WTC11 (cell line): Measurements from ENCODE around the gene CYSTM1. TPM values are rescaled to one million over a fixed set of nuclear protein-coding genes. Genes with fewer than 3 reads are reported as not detected.

Source experiments
- ATAC-seq: fragments of 200-7000 bp; cut with Tn5 transposase; 2 replicates; pipeline ENCODE4 v1.10.0; 2021; ENCODE audit warnings: mild to moderate bottlenecking, moderate library complexity
- CTCF ChIA-PET: fragments of 300-600 bp; sonication (Branson Sonifier 250); formaldehyde crosslinking; loops from one replicate; lab custom pipeline; 2021; ENCODE audit warnings: antibody characterized with exemption; lab: Charles Lee
- POLR2A ChIA-PET: fragments of 350-600 bp; sonication (Branson Sonifier 250); formaldehyde crosslinking; loops from one replicate; lab custom pipeline; 2021; ENCODE audit warnings: antibody characterized with exemption; lab: Charles Lee
- DNase-seq: peaks from one replicate; pipeline ENCODE4 v3.0.0; 2021; ENCODE audit warnings: low spot score
- H3K27ac Mint-ChIP-seq: 2 replicates; pipeline ENCODE4 v1.8.0; 2021; ENCODE audit warnings: mixed read lengths
- H3K27me3 Mint-ChIP-seq: 2 replicates; pipeline ENCODE4 v1.8.0; 2021; ENCODE audit warnings: low read depth, mild to moderate bottlenecking, moderate library complexity, mixed read lengths
- H3K36me3 Mint-ChIP-seq: 2 replicates; pipeline ENCODE4 v1.8.0; 2021; ENCODE audit warnings: mixed read lengths
- H3K4me1 Mint-ChIP-seq: 2 replicates; pipeline ENCODE4 v1.8.0; 2022; ENCODE audit warnings: mixed read lengths
- H3K4me3 Mint-ChIP-seq: 2 replicates; pipeline ENCODE4 v1.8.0; 2021; ENCODE audit warnings: mild to moderate bottlenecking, moderate library complexity, mixed read lengths
- H3K9me3 Mint-ChIP-seq: 2 replicates; pipeline ENCODE4 v1.8.0; 2021; ENCODE audit warnings: mixed read lengths
- ATF3 ChIP-seq: sonication (generic); formaldehyde crosslinking; conservative IDR thresholded peaks from 2 replicates; pipeline ENCODE4 v1.8.1; 2022; ENCODE audit warnings: mild to moderate bottlenecking, missing genetic modification reagents
- CBFB ChIP-seq: sonication (generic); formaldehyde crosslinking; IDR thresholded peaks from 2 replicates; pipeline ENCODE4 v1.8.1; 2022; ENCODE audit warnings: mild to moderate bottlenecking, low read depth, missing genetic modification reagents
- CDX4 ChIP-seq: fragments of 250-450 bp; sonication (Bioruptor Pico); IDR thresholded peaks from 2 replicates; pipeline ENCODE4 v1.9.0; 2021; ENCODE audit warnings: moderate library complexity, mild to moderate bottlenecking, inconsistent platforms, borderline replicate concordance
- E2F4 ChIP-seq: sonication (generic); formaldehyde crosslinking; IDR thresholded peaks from 2 replicates; pipeline ENCODE4 v1.8.1; 2022; ENCODE audit warnings: low read depth, mild to moderate bottlenecking, moderate library complexity, missing genetic modification reagents, borderline replicate concordance
- ELF4 ChIP-seq: sonication (generic); formaldehyde crosslinking; IDR thresholded peaks from 2 replicates; pipeline ENCODE4 v1.8.1; 2022; ENCODE audit warnings: low read depth, mild to moderate bottlenecking, moderate library complexity, missing genetic modification reagents
- FOXP1 ChIP-seq: sonication (generic); formaldehyde crosslinking; IDR thresholded peaks from 2 replicates; pipeline ENCODE4 v1.8.0; 2022; ENCODE audit warnings: missing genetic modification reagents, mild to moderate bottlenecking, moderate library complexity, borderline replicate concordance
- JAZF1 ChIP-seq: fragments of 250-450 bp; sonication (Bioruptor Pico); IDR thresholded peaks from 2 replicates; pipeline ENCODE4 v1.9.0; 2021; ENCODE audit warnings: moderate library complexity, mild to moderate bottlenecking, inconsistent platforms
- PRDM15 ChIP-seq: sonication (generic); formaldehyde crosslinking; IDR thresholded peaks from 2 replicates; pipeline ENCODE4 v1.8.0; 2022; ENCODE audit warnings: missing genetic modification reagents
- RELA ChIP-seq: sonication (generic); formaldehyde crosslinking; IDR thresholded peaks from 2 replicates; pipeline ENCODE4 v1.8.1; 2022; ENCODE audit warnings: missing genetic modification reagents, mild to moderate bottlenecking, borderline replicate concordance
- SMAD3 ChIP-seq: sonication (generic); formaldehyde crosslinking; IDR thresholded peaks from 2 replicates; pipeline ENCODE4 v1.8.0; 2022; ENCODE audit warnings: missing genetic modification reagents, mild to moderate bottlenecking, borderline replicate concordance
- TCF7 ChIP-seq: sonication (generic); formaldehyde crosslinking; IDR thresholded peaks from 2 replicates; pipeline ENCODE4 v1.8.0; 2022; ENCODE audit warnings: mild to moderate bottlenecking, low read depth, missing genetic modification reagents, moderate library complexity
- USF1 ChIP-seq: sonication (generic); formaldehyde crosslinking; IDR thresholded peaks from 2 replicates; pipeline ENCODE4 v1.8.0; 2022; ENCODE audit warnings: mild to moderate bottlenecking, missing genetic modification reagents
- ZNF416 ChIP-seq: fragments of 250-450 bp; sonication (Bioruptor Pico); IDR thresholded peaks from 2 replicates; pipeline ENCODE4 v1.9.0; 2021; ENCODE audit warnings: mild to moderate bottlenecking, inconsistent platforms
- ZNF671 ChIP-seq: fragments of 250-450 bp; sonication (Bioruptor Pico); IDR thresholded peaks from 2 replicates; pipeline ENCODE4 v1.8.0; 2021; ENCODE audit warnings: mild to moderate bottlenecking
- total RNA-seq: library from RNA; stranded (reverse); gene quantifications from 3 replicates; pipeline ENCODE4 v1.2.3, GENCODE V29; 2021
- TF ChIP-seq, protein P1 (sequence below): fragments of 250-450 bp; sonication (Bioruptor Pico); conservative IDR thresholded peaks from 2 replicates; pipeline ENCODE4 v1.9.0; 2021; ENCODE audit warnings: mild to moderate bottlenecking
- TF ChIP-seq, protein P2 (sequence below): sonication (generic); formaldehyde crosslinking; IDR thresholded peaks from 2 replicates; pipeline ENCODE4 v1.8.1; 2022; ENCODE audit warnings: missing genetic modification reagents, borderline replicate concordance
- TF ChIP-seq, protein P3 (sequence below): sonication (generic); formaldehyde crosslinking; IDR thresholded peaks from 2 replicates; pipeline ENCODE4 v1.8.1; 2022; ENCODE audit warnings: mild to moderate bottlenecking, moderate library complexity, missing genetic modification reagents
- TF ChIP-seq, protein P4 (sequence below): fragments of 250-450 bp; sonication (Bioruptor Pico); IDR thresholded peaks from 2 replicates; pipeline ENCODE4 v1.8.0; 2021; ENCODE audit warnings: mild to moderate bottlenecking

Gene CYSTM1
- total RNA-seq, 1 experiment from 2014 or later = 29.3 TPM

DNA sequence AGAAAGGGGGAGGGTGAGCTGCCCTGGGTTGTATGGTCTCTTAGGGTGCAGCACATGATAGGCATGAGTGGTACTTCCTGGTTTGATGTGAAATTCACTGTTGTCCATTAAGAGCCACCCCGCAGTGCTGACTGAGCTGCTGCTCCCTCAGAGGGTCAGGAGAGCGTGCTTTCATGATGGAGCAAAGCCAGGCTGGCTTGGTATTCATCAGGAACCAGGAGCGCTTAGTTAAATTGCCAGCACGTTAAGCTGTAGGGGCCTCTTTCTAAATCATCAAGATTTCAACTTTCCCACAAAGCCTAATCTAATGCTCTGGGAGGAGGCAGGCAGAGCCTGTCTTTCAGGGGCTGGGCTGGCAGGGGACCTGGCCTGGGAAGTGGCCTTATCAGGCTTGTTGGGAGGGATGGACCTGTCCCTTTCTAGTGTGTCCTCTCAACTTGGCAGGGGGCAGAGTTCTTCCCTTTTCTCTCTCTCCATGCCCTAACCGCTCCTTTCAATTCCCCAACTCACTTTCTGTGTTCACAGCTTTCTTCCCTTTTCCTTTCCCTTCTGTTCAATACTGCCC, 7.9 kb downstream of the CYSTM1 start (continued):
- TF ChIP-seq, protein P1, sequence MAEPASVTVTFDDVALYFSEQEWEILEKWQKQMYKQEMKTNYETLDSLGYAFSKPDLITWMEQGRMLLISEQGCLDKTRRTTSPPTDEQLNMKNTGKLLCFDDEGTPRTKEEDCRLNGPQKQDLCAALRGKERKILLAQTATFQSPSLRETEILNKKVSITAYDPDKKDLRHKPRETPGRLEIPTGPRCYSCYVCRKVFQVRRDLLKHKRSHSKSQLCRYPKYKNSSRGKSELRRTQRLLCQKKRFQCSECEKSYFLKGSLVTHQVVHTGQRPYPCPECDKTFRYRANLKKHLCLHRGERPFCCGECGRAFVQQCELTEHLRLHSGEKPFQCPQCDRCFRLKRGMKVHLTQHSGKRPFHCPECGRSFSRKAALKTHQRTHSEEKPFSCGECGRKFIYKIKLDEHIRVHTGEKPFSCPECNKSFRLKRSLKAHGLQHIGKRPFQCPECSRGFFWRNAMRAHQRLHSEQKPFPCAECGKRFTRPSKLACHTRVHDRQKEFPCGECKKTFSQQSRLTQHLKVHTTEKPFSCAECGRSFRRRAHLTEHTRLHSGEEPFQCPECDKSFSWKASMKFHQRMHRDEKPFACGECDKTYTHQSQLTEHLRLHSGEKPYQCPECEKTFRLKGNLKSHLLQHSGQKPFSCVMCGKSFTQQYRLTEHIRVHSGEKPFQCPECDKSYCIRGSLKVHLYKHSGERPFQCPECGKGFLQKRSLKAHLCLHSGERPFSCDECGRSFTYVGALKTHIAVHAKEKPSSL (CRISPR knock-in tag) = no peak
- TF ChIP-seq, protein P2, sequence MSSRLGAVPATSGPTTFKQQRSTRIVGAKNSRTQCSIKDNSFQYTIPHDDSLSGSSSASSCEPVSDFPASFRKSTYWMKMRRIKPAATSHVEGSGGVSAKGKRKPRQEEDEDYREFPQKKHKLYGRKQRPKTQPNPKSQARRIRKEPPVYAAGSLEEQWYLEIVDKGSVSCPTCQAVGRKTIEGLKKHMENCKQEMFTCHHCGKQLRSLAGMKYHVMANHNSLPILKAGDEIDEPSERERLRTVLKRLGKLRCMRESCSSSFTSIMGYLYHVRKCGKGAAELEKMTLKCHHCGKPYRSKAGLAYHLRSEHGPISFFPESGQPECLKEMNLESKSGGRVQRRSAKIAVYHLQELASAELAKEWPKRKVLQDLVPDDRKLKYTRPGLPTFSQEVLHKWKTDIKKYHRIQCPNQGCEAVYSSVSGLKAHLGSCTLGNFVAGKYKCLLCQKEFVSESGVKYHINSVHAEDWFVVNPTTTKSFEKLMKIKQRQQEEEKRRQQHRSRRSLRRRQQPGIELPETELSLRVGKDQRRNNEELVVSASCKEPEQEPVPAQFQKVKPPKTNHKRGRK (CRISPR knock-in tag) = no peak
- TF ChIP-seq, protein P3, sequence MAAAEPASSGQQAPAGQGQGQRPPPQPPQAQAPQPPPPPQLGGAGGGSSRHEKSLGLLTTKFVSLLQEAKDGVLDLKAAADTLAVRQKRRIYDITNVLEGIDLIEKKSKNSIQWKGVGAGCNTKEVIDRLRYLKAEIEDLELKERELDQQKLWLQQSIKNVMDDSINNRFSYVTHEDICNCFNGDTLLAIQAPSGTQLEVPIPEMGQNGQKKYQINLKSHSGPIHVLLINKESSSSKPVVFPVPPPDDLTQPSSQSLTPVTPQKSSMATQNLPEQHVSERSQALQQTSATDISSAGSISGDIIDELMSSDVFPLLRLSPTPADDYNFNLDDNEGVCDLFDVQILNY (CRISPR knock-in tag) = no peak
- TF ChIP-seq FOXP1 (CRISPR knock-in tag) (no peak), USF1 (no peak), PRDM15 (no peak), ELF4 (CRISPR knock-in tag) (no peak), E2F4 (CRISPR knock-in tag) (no peak), JAZF1 (CRISPR knock-in tag) (no peak), ZNF671 (no peak), RELA (CRISPR knock-in tag) (no peak)

DNA sequence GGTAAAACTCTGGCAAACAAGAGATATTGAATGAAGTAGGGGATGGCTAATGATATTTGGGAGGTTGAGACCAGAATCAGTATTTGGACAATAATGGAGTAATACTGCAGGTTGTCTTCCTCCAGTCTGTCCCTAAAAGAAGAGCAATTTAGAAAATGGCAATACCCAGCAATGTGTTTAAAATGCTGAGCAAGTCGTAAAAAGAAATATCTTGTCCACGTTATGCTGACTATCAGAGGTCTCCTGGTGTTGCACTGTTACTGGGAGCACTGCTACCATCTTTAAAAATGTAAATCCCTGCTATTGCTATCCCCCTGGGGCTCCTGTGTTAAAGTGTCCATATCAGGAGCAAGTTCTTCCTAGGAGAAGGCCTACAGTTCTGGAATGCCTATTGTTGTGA, 10.4 kb downstream of the CYSTM1 start:
- DNase-seq (no peak), ATAC-seq (no peak)
- Mint-ChIP-seq H3K27ac (no peak overlapping the region), H3K36me3 (no peaks in the 10 kb centered on the region; the same call in 1 of the 2 replicates), H3K9me3 (no peaks in the 10 kb centered on the region), H3K4me3 (no peak overlapping the region), H3K4me1 (peaks cover 16% of the 10 kb centered on the region), H3K27me3 (no peaks in the 10 kb centered on the region)
- ChIA-PET CTCF (interaction anchor here (0.8 to 1.0 kb wide), 2 partner anchors 21 to 59 kb away, joined by 3 read pairs; no protein-coding TSS in a partner anchor), POLR2A (no interaction called here)
- TF ChIP-seq TCF7 (CRISPR knock-in tag) (no peak), PRDM15 (no peak), CDX4 (CRISPR knock-in tag) (no peak), ATF3 (CRISPR knock-in tag) (no peak), SMAD3 (CRISPR knock-in tag) (no peak), CBFB (no peak), ZNF416 (CRISPR knock-in tag) (no peak)
- TF ChIP-seq, protein P4, sequence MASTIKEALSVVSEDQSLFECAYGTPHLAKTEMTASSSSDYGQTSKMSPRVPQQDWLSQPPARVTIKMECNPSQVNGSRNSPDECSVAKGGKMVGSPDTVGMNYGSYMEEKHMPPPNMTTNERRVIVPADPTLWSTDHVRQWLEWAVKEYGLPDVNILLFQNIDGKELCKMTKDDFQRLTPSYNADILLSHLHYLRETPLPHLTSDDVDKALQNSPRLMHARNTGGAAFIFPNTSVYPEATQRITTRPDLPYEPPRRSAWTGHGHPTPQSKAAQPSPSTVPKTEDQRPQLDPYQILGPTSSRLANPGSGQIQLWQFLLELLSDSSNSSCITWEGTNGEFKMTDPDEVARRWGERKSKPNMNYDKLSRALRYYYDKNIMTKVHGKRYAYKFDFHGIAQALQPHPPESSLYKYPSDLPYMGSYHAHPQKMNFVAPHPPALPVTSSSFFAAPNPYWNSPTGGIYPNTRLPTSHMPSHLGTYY = no peak
